ENCODE results near the gene MCM10. TPM values are rescaled to one million over a fixed set of nuclear protein-coding genes. Genes with fewer than 3 reads are reported as not detected.

The MCM10 gene
- total RNA-seq, 1 experiment from 2014 or later: 24.5 TPM

DNA sequence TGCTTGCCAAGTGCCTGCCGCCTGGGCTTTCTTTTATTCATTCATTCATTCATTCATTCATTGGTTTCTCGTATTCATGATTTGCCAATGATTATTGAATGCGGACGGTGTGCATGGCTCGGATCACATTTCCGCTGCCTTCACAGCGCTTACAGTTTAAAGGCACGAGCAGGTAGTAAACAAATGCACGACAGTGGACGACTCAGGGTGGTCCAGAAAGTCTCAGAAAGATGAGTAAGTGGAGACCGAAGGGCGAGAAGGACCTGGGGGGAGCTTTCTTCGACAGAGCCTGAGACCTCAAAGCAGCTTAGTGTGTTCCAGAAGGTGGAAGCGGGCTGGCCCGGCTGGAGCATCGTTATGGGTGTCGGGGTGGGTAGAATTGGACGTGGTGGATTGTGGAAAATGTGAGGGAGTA is 506 bp downstream of the MCM10 start:
- TSS peak; percentile 27 for BruUV-seq (replicated peaks)
- Histone ChIP-seq H3K4me1 (replicated peaks; ENCODE audit: insufficient read depth) (peaks cover 14% of the 10 kb centered on the region; the same call in 1 of the 2 replicates), H2AFZ (peak overlapping the region; percentile 85), H3K4me2 (peak overlapping the region; percentile 93), H3K79me2 (ENCODE audit: low read depth) (peaks cover 16% of the 10 kb centered on the region), H3K27ac (no peak overlapping the region), H3F3A (ENCODE audit: insufficient read depth, low read depth) (no peaks in the 10 kb centered on the region), H3K9me2 (ENCODE audit: insufficient read depth) (no peaks in the 10 kb centered on the region), H3K27me3 (ENCODE audit: insufficient read depth, low read depth) (no peaks in the 10 kb centered on the region), H3K9me3 (ENCODE audit: insufficient read depth, low read depth) (no peaks in the 10 kb centered on the region), H3K36me3 (ENCODE audit: low read depth) (no peaks in the 10 kb centered on the region), H3K4me3 (peak overlapping the region; percentile 77), H4K20me1 (ENCODE audit: insufficient read depth) (no peaks in the 10 kb centered on the region)
- no peak for DNase-seq
- ChIA-PET POLR2A (ENCODE audit: unreplicated experiment) (no interaction called here), CTCF (interaction anchor here (0.5 to 0.7 kb wide), 2 partner anchors 10 to 276 kb away, joined by 3 to 7 read pairs; no protein-coding TSS in a partner anchor)
- intact Hi-C loops (cut with micrococcal nuclease; ENCODE audit: unreplicated experiment): loop anchor here (1.0 to 5.0 kb wide), 3 partner anchors 63 to 280 kb away; no protein-coding TSS in a partner anchor
- TF ChIP-seq EZH2 (IDR thresholded peaks at IDR 0.05; ENCODE audit: low read depth): no peak
- TF ChIP-seq, protein P1, sequence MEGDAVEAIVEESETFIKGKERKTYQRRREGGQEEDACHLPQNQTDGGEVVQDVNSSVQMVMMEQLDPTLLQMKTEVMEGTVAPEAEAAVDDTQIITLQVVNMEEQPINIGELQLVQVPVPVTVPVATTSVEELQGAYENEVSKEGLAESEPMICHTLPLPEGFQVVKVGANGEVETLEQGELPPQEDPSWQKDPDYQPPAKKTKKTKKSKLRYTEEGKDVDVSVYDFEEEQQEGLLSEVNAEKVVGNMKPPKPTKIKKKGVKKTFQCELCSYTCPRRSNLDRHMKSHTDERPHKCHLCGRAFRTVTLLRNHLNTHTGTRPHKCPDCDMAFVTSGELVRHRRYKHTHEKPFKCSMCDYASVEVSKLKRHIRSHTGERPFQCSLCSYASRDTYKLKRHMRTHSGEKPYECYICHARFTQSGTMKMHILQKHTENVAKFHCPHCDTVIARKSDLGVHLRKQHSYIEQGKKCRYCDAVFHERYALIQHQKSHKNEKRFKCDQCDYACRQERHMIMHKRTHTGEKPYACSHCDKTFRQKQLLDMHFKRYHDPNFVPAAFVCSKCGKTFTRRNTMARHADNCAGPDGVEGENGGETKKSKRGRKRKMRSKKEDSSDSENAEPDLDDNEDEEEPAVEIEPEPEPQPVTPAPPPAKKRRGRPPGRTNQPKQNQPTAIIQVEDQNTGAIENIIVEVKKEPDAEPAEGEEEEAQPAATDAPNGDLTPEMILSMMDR (conservative IDR thresholded peaks at IDR 0.05): no peak

DNA sequence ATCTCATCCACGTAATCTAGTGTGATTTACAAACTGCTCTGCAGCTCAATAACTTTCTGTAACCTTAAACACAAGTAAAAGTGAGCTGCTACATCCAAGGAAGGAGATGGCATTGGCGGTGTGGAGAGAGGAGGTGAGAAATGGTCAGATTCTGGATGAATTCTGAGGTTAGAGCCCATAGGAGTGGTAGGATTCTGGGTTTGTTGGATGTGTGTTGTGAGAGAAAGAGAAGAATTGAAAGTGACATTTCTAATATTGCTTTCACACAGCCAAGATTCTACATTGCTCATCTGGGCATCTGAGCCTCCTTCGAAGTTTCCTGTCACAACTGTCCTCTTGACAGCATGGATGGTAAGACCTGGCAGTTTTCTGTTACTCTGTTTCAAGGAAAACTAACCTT is 2.5 kb downstream of the MCM10 start:
- no peak overlapping the region for H2AFZ ChIP-seq
- DNase-seq: no peak
- H3K9me2 ChIP-seq (ENCODE audit: insufficient read depth): no peaks in the 10 kb centered on the region
- no peaks in the 10 kb centered on the region for H4K20me1 ChIP-seq (ENCODE audit: insufficient read depth)
- peaks cover 16% of the 10 kb centered on the region for H3K79me2 ChIP-seq (ENCODE audit: low read depth)
- H3K27me3 ChIP-seq (ENCODE audit: insufficient read depth, low read depth): no peaks in the 10 kb centered on the region
- TF ChIP-seq EZH2 (IDR thresholded peaks at IDR 0.05; ENCODE audit: low read depth): no peak
- TF ChIP-seq, protein P1 (conservative IDR thresholded peaks at IDR 0.05): no peak
- no peaks in the 10 kb centered on the region for H3F3A ChIP-seq (ENCODE audit: insufficient read depth, low read depth)
- H3K27ac ChIP-seq: no peak overlapping the region
- no peaks in the 10 kb centered on the region for H3K9me3 ChIP-seq (ENCODE audit: insufficient read depth, low read depth)
- peaks cover 14% of the 10 kb centered on the region; the same call in 1 of the 2 replicates for H3K4me1 ChIP-seq (replicated peaks; ENCODE audit: insufficient read depth)
- no TSS peak for BruUV-seq (replicated peaks)
- no peak overlapping the region for H3K4me2 ChIP-seq
- no peaks in the 10 kb centered on the region for H3K36me3 ChIP-seq (ENCODE audit: low read depth)
- intact Hi-C loops (cut with micrococcal nuclease; ENCODE audit: unreplicated experiment): loop anchor here (5.0 kb wide), 1 partner anchor 278 kb away; no protein-coding TSS in a partner anchor
- ChIA-PET CTCF (no interaction called here), POLR2A (ENCODE audit: unreplicated experiment) (no interaction called here)
- H3K4me3 ChIP-seq: no peak overlapping the region

DNA sequence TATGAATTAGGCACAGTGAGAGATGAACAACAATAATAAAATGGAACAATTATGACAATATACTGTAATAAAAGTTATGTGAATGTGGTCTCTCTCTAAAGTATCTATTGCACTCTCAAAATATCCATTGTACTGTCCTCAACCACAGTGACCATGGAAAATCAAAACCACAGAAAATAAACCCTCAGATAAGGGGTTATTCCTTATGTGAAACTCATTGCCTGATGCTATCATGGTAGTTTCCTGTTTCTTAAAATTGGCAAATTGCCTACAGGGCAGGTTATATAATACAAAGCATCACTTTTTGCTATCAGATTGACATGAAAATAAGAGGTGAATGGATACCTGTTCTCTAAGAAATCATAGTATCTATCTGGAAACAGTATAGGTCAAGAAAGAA is 3.8 kb downstream of the MCM10 start:
- Histone ChIP-seq H3K4me2 (no peak overlapping the region), H3K9me2 (ENCODE audit: insufficient read depth) (no peaks in the 10 kb centered on the region), H3K4me3 (no peak overlapping the region), H3K79me2 (ENCODE audit: low read depth) (peaks cover 16% of the 10 kb centered on the region), H3F3A (ENCODE audit: insufficient read depth, low read depth) (no peaks in the 10 kb centered on the region), H3K9me3 (ENCODE audit: insufficient read depth, low read depth) (no peaks in the 10 kb centered on the region), H3K36me3 (ENCODE audit: low read depth) (no peaks in the 10 kb centered on the region), H4K20me1 (ENCODE audit: insufficient read depth) (no peaks in the 10 kb centered on the region), H3K4me1 (replicated peaks; ENCODE audit: insufficient read depth) (peaks cover 14% of the 10 kb centered on the region; the same call in 1 of the 2 replicates), H2AFZ (no peak overlapping the region), H3K27me3 (ENCODE audit: insufficient read depth, low read depth) (no peaks in the 10 kb centered on the region), H3K27ac (no peak overlapping the region)
- TF ChIP-seq EZH2 (IDR thresholded peaks at IDR 0.05; ENCODE audit: low read depth): no peak
- TF ChIP-seq, protein P1 (conservative IDR thresholded peaks at IDR 0.05): no peak
- POLR2A ChIA-PET (ENCODE audit: unreplicated experiment): no interaction called here
- intact Hi-C loops (cut with micrococcal nuclease; ENCODE audit: unreplicated experiment): no loop called here
- CTCF ChIA-PET: no interaction called here
- BruUV-seq (replicated peaks): no TSS peak
- no peak for DNase-seq
